NCI-H1436 treated with DMSO at 0.1 percent for 48 hours (cell line): Measurements from ENCODE around the gene LRRC8B.

Experiments
- DNase-seq: peaks from one replicate; lab custom pipeline; 2025; lab: John Stamatoyannopoulos, UW

The LRRC8B gene

DNA sequence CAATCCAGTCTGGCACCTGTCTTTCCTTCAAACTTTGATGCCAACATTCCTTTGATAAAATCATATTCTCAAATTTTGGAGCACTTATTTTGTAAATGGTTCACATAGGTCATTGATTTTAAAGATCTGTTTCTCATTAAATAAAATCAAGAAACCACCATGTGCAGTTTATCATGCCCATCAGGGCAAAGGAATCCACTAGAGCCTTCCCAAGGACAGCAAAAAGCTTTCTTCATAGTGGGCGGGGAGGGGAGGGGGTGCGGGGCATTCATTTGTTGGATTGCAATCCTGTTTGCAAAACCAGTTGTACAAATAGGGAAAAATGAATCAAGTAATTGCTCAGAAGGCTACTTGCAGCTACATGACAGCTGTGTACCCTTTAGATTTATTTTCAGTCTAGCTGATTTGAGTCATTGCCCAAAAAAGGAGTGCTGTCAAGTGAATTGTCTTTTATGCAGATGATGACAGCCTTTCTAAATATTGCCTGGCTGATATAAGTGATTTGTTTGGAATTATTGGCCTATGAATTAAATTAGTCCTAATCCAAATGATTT is 23.0 kb downstream of the LRRC8B start:
- no peak for DNase-seq

DNA sequence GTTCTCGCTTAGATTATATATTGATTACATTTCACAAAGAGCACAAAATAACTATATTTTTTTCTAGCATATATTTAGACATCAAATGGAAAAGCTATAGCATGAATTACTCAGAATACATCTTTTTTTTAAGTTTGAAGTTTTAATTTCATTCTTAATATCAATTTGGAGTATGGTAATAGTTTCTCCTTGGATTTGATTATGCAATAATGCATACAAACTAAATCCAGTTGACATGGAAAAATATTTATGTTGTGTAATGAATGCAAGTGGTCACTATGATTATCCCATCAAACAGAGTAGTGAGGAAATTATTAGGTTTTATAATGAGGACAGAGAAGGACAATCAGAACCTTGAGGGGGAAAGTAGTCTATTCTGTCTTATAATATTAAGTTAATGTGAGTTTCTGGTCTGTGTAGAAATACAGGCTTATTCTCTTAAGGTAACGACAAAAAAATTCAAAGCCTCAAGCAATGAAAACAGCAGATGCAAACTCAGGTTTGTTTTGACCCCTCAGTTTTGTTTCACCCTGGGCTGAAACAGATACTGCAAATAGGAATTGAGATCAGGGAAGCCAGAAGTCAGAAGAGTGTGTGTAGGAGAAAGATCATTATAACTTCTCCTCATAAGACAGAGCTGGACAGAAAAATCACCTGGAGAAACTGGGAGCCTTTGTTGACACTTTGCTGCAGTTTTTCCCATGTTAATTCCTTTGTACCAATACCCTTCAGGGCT is 23.7 kb downstream of the LRRC8B start:
- DNase-seq: no peak

DNA sequence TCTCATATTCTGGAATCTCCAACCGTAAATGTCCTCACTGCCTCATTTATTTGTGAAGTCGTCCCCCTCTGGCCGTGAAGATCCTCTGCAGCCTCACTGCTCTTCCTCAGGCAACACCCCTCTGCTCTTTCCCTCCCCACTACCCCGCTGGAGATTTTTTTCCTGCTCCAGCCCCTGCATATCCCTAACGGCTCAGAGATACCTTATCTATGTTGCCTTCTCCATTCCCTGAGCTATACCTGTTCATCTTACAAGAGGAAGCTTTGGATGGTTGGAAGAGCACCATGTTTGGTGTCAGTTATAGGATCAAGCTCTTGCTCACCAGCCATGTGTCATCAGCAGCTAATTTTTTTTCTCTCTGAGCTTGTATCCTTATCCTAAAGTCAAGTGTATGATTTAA is 26.4 kb downstream of the LRRC8B start:
- DNase-seq: no peak

DNA sequence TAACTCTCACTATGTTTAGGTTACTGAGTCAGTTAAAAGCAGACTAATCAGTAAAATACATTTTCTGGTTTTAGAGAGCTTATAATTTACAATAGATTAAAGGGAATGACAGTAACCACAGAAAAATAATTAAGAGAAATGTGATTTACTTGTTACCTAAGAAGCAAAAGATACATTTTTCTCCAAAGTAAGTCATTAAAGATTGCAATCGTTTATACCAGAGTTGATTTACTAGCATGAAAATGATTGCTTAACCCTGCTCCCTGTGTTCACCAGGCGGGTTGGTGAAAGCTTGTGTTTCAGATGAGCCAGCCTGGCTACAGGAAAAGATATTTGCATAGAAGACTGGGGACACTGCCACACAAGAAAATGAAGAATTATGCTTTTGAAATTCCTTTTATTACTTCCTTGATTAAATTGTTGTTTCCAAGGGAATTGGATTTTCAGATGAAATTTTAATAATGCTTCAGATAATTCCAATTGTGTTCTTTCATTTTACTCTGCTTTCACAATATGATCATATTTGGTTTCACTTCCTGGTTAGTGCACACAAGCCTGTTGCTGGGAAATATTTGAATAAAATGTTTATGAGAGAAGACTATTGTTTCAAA is 27.9 kb downstream of the LRRC8B start:
- peak; percentile 48 for DNase-seq

DNA sequence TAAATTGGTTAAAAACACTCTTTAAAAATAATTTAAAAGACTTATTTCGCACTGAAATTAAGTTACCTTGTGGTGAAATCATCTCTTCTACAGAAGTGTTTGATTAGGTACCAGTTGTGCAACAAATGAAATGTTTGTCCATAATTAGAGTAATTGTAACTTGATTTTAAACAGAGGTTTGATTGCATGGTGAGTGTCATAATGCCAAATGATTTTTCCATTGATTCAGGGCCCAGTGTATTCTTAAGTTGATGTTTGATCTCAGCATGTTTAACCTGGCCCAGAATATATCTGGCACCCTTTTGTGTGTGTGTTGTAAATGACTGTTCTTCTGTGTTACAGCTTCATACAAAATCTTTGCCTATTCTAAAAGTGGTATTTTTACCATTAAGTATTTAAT is 28.5 kb downstream of the LRRC8B start:
- DNase-seq: peak; percentile 29

DNA sequence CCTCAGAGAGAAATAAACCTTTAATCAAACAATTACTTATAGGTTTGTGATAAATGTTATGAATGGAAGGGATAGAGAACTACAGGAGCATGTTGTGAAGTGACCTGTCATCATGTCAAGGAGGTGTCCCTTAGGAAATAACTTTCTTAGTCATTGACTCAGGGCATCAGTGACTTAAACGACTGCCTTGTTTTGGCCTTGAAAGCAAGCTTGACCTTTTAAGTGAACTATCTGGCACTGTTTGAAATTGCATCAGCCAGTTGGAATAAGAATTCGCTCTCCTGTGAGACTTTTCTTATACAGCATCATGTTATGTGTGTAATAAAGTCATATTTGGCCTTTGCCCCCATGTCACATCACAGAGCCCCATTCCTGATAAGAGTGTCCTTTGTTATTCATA is 30.9 kb downstream of the LRRC8B start:
- DNase-seq: no peak

DNA sequence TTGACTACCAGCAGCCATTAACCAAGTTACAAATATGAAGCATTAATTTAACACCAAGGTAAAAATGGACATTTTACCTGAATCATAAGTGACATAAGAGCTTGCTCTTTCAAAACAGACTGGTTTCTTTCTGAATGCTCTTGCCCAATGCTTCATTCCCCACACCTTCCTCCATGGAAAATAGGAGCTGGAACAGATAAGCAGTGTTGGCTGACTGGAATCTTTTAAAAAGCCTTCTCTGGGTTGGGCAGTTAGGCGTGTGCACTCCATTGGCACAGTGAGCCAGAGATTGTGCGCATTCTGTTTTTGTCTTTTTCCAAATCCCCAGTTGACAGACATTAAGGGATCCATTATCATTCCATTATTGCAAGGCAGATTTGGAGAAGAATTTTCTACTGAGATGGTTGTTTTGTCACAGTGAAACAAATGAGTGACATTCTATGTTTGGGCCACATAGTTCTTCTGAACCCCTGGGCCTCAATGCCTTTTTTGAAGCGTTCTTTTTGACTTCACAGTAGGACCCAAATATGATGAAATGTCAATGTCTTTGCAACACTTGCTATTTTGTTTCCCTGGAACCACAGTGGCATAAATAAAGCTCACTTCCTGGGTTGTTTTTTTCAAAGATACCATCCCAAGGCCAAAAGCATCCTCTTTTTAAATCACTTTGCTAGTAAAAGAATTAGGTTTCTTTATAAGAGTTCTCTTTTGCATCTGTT is 32.3 kb downstream of the LRRC8B start:
- no peak for DNase-seq

DNA sequence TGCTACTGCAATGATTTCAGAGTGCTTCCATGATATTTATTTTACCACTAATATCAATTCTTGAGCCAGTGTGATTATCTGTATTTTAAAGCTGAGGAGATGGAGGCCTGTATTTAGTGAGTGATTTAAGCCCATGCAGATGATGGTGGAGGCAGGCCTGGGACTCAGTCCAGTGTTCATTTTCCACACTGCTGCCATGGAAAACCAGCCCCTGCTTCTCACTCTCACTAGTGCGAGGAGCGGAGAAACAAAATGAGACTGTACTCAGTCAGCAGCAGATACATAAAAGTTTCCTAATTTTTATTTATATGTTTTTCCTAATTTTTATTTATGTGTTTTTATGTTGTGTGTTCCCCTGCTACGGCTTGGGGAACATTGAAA is 32.8 kb downstream of the LRRC8B start:
- no peak for DNase-seq

DNA sequence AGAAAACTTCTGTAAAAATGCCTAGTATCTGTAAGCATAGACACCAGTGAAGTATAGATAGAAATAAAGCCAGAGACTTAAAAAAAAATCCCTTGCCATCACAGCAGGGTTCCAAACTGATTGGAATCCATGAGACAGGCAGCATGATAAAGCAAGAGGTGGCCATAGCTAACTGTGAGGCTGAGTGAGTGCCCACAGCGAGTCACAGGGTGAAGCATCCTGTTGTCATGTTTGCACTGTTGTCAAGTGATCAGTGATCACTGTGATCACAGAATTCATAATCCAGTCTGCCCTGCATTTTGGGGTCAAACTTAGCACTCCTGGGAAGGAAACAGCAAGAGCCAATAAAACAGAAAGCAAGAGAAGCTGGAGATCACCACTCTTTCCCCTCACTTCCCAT is 33.3 kb downstream of the LRRC8B start:
- no peak for DNase-seq

DNA sequence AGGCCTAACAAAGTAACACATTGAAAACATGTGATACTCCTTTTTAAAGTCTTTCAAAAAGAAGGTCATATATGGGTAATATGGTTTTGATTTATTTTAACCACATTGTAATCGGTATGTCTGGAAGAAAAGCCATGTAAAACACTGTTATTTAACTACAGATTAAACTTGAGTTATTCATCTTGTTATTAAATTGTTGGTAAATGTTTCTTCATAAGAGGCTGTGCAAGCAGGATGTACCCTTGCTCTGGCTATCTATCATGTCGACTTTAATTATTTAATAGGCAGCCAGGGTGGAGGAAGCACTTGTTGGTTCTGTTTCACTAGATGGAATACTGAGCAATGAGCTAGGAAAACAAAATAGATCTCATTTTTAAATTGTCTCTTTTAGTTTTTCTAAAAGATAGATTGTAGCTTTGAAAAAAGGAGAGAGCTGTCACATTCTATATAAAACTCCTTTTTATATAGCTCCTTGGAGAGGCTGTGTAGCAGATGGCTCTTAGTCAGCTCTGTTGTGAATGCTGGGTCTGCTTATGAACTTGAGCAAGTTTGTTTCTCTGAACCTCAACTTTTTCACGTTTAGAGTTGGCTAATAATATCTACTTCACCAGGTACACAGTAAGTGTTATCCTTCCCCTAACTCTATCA is 39.5 kb downstream of the LRRC8B start:
- no peak for DNase-seq

DNA sequence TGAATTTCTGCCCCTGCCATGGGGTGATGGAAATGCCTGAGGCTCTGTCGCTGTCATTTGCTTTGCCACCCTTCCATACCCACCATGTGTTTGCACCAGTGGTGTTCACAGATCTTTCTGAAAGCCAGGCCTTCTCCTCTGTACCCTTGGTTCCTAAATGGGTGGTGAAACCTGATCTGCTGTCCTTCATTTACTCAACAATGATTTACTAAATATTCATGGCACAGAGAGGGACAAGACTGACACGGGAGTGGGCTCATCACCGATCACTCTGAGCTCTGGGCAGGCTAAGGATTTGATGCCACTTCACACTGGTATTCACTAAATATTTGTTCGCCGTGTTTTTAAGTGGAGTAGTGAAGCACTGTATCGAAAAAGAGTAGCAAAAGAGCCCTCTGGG is 40.9 kb downstream of the LRRC8B start:
- no peak for DNase-seq

DNA sequence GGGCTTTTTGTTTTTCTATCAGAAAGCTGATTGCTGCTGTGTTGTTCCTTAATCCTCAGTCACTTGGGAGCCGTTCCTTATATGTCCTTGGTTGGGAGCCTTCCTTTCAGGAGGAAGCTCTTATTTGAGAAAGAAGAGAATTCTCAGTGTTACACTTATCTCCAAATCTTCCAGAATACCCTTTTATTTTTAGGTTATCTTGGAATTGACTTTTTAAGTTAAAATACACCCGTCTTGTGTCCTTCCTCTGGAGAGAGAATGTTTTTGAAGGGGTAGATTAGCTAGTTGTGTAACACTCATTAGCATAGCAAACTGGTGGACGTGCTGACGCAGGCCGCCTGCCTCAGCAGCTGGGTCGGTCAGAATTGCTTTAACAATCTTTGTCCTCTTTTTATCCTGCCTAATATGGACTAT is 42.1 kb downstream of the LRRC8B start:
- DNase-seq: no peak

DNA sequence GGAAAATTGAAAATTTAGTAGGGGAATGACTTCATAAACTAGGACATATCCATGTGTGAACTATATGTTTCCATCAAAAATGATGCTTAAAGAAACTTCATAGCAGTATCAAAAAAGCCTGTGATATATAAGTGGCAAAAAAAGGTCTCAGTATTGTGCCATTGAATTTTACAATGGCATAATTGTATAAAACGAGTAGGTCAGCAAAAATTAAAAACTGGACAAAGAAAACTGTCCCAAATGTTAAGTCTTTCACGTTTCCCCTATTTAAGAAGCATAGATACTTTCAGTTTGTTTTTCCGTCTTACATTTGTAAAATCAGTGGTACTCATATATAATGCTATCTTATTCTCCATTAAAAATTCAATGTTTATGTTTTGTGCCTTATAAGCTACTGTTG is 43.2 kb downstream of the LRRC8B start:
- DNase-seq: no peak

DNA sequence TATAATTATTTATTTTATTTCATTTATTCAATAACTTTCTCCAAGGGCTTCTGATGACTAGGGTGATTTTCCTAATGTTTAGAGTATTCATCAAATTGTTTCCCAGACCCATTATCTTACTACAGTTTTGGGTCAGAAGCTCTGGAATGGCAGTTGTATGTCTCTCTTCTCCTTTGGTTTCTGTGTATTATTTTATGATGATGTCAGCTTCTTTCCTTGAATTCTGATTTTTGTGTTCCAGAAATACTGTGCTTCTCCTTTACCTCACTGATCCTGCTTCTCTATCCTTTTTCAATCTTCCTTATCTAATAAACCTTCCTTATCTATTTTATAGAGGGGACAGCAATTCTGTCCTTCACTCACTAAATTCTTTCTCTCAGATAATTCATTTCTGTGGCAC is 48.8 kb downstream of the LRRC8B start:
- DNase-seq: no peak

DNA sequence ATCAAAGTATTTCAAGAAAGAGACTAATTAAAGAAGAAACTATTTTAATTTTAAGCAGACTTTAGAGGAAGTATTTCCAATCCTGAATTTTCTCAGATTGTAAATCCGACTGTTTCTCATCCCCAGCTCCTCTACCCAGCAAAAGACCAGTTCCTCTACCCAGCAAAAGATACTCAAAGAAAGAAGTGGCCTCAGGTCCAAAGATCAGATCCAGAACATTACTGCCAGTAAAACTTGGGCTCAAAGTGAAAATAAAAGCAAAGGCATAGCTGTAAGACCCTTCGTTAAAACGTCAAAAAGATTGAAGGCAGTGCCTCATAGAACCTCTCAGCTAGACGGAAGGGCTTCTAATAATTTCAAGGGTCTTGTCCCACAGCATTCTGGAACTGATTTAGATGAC is 50.0 kb downstream of the LRRC8B start:
- DNase-seq: no peak

DNA sequence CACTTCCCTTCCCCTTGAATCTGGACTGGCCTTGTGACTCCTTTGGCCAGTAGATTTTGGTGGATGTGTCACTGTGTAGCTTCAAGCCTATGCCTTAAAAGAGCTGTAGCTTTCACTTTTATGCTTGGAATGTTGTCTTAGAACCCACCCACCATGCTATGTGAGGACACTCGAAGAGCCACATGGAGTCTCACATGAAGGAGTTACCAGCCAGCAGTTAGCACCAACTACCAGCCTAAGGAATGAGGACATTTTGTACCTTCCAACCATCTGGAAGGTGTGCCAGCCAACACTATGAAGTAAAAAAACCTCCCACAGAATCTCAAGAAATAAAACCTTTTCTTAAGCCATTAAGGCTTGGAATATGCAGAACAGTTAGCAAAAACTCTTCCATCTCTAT is 50.6 kb downstream of the LRRC8B start:
- no peak for DNase-seq

DNA sequence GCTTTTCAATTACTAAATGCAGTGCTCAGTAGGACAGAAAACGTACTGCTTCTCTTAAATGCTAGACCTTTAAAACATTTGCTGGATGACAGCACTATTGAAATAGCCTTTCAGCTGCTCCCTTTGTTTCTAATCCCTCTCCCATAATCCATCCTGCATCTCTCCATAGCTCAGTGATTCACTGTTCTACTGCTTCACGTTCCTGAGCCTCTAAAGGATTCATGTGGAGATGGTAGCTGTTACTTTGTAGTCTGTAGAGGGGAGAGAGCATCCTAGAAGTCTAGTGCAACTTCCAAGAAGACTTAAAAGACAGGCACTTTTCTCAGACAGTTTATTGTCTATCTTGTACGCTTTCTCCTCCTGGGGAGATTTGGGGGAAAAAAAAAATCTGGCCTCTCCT is 51.4 kb downstream of the LRRC8B start:
- DNase-seq: no peak

DNA sequence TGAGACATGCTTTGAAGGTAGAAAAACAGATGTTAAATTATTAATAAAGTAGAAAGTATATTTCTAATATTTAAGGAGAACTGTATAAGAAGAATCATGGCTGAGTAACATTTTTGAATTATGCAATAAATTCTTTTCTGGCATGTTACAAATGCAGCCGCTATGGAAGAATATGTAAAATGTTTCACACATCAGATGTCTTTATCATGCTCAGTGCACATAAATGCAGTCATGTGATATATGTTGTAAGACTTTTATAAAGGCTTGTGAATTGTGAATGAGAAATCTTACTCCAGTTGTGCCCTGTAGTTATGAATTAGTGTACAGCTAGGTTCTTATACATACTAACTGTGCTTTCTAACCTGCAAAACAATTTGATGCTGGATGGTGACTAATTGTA is 53.5 kb downstream of the LRRC8B start:
- no peak for DNase-seq

DNA sequence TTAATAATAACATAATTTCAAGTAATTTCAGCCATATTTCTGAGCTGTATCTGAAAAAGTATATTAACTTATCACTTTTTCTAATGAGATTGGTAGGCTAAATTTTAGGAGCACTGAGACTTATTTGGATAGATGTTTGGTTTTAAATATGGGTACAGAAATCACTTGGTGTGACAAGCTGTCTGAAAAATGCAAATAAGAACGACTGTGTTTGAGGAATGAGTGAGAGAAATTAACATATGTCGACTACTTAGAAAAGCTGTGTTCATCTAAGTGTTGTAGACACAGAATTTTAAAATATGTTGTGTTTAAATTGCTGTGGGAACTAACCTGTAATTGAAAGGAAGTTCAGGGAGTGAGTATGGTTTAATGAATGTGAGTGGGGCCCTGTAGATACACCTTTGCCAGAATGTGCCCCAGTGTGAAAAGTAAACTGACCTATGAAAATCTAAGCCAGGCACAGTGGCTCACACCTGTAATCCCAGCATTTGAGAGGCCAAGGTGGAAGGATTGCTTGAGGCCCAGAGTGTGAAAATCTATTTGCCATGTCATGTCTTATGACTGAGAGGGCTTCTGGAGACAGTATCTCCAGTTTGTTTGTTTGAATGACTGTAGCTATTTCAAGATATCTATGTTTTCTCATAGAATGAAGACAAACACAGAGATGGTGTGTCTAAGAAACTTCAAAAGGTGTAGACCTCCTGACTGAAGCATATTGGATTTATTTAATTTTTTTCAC is 54.5 kb downstream of the LRRC8B start:
- DNase-seq: no peak

DNA sequence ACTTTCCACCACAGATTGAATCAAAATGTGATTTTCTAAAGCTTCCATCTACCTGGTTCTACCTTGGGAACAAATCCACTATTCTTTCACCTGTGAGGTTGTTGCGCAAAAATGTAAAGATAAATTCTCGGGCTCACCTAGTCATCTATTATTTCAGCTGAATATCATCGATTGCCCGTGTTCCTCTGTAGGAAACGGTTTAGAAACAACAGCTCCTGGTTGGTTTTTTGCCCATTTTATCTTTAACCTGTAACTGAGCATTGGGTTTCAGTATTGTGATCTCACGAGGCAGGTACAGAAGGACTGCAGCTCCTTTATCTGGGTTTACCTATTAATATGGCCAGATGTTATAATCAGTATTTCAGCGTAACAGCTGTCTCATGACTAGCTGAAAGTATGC is 55.4 kb downstream of the LRRC8B start:
- no peak for DNase-seq

DNA sequence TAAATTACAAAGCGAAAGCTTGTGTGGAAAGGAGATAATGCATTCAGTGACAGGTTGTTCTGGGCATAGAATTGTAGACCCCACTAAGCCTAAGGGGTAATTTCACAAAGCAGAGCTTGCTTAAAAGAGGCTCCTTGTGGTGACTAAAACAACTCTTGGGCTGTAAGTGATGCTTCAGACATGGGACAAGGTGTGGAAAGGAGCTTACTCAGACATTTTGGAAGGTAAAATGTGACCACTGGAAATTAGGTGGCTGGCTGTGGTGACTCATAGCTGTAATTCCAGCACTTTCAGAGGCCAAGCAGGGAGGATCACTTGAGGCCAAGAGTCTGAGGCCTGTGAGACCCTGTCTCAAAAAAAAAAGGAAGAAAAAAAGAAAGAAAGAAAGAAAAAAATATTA is 57.2 kb downstream of the LRRC8B start:
- DNase-seq: no peak

DNA sequence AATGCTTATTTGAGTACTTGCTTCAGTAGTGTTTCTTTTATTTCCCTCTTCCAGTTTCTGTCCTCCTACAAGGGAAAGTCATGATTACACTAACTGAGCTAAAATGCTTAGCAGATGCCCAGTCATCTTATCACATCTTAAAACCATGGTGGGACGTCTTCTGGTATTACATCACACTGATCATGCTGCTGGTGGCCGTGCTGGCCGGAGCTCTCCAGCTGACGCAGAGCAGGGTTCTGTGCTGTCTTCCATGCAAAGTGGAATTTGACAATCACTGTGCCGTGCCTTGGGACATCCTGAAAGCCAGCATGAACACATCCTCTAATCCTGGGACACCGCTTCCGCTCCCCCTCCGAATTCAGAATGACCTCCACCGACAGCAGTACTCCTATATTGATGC is 57.9 kb downstream of the LRRC8B start:
- no peak for DNase-seq
